HG03354 (cell line): Measurements from ENCODE around the gene SHISAL1.

ENCODE experiments used
- ATAC-seq: cut with Tn5 transposase; IDR thresholded peaks from one replicate; pipeline ENCODE4 v1.9.1; 2021; ENCODE audit warnings: mild to moderate bottlenecking; ENCODE audit not compliant: unreplicated experiment, poor library complexity, severe bottlenecking

The SHISAL1 gene

GRCh38 chr22:44286646-44287045 lies 26.1 kb downstream of the SHISAL1 start:
- ATAC-seq, result no peak

- ATAC-seq, result no peak
Measured at GRCh38 chr22:44284711-44285110, 28.0 kb downstream of the SHISAL1 start.

GRCh38 chr22:44281768-44282637 lies 30.7 kb downstream of the SHISAL1 start:
- no peak for ATAC-seq

GRCh38 chr22:44280665-44281188 lies 32.0 kb downstream of the SHISAL1 start:
- no peak for ATAC-seq

- ATAC-seq, result no peak
Measured at GRCh38 chr22:44279069-44279360, 33.7 kb downstream of the SHISAL1 start.

GRCh38 chr22:44278243-44279068 lies 34.3 kb downstream of the SHISAL1 start:
- no peak for ATAC-seq

GRCh38 chr22:44277386-44278135 lies 35.2 kb downstream of the SHISAL1 start:
- ATAC-seq, result no peak

GRCh38 chr22:44276706-44277356 lies 35.9 kb downstream of the SHISAL1 start:
- no peak for ATAC-seq

GRCh38 chr22:44276041-44276440 lies 36.7 kb downstream of the SHISAL1 start:
- no peak for ATAC-seq

GRCh38 chr22:44275631-44275995 lies 37.1 kb downstream of the SHISAL1 start:
- no peak for ATAC-seq

- no peak for ATAC-seq
Measured at GRCh38 chr22:44274918-44275630, 37.7 kb downstream of the SHISAL1 start.

GRCh38 chr22:44273175-44273574 lies 39.6 kb downstream of the SHISAL1 start:
- no peak for ATAC-seq

- no peak for ATAC-seq
Measured at GRCh38 chr22:44272401-44272771, 40.4 kb downstream of the SHISAL1 start.

- no peak for ATAC-seq
Measured at GRCh38 chr22:44271732-44272400, 40.9 kb downstream of the SHISAL1 start.

GRCh38 chr22:44271010-44271500 lies 41.7 kb downstream of the SHISAL1 start:
- ATAC-seq, result no peak

GRCh38 chr22:44270556-44270880 lies 42.2 kb downstream of the SHISAL1 start:
- ATAC-seq, result no peak

- no peak for ATAC-seq
Measured at GRCh38 chr22:44269757-44270555, 42.8 kb downstream of the SHISAL1 start.

- ATAC-seq, result no peak
Measured at GRCh38 chr22:44269117-44269498, 43.6 kb downstream of the SHISAL1 start.
